ENCODE measurements around the gene ABLIM1.

DNA sequence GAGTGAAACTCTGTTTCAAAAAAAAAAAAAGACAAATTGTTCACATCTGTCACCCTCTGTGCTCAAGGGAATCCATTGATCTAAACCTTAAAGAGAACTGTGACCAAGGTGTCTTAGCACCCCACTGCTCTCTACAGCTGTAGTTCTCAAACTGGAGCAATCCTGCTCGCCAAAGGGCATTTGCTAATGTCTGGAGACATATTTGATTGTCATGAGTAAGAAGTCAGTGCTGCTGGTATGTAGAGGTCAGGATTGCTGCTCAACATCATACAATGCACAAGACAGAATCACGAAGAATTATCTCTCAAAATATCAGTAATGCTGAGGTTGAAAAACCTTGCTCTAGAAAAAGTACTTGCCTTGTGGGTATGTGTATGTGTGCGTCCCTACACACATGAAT is 30.0 kb downstream of the ABLIM1 start:
- TF ChIP-seq TAF1 (IDR thresholded peaks at IDR 0.05; ENCODE audit: borderline replicate concordance, insufficient read depth, low read length) (no peak), SIN3A (IDR thresholded peaks at IDR 0.05; ENCODE audit: borderline replicate concordance, insufficient read depth, low read length) (no peak), POLR2AphosphoS5 (IDR thresholded peaks at IDR 0.05; ENCODE audit: low read depth, low read length) (no peak)
